SK-N-MC (cell line): ENCODE results near the gene SP1.

Experiments
- EZH2 ChIP-seq: fragments of 200-600 bp; sonication (generic); IDR thresholded peaks from one replicate; pipeline ENCODE4 v1.6.1; 2017; ENCODE audit warnings: antibody characterized with exemption
- FOXP2 ChIP-seq: optimal IDR thresholded peaks from 2 replicates; pipeline ENCODE3; 2011; ENCODE audit warnings: mild to moderate bottlenecking, moderate library complexity; ENCODE audit not compliant: insufficient read depth; ENCODE audit errors: extremely low read length, control extremely low read depth
- POLR2AphosphoS5 ChIP-seq: IDR thresholded peaks from 2 replicates; pipeline ENCODE4 v1.6.1; 2012; ENCODE audit warnings: mild to moderate bottlenecking, low read depth, low read length, borderline replicate concordance

- no peak for TF ChIP-seq EZH2
- no peak for TF ChIP-seq POLR2AphosphoS5
- TF ChIP-seq FOXP2 = no peak
Measured at GRCh38 chr12:53389702-53390101, 9.7 kb downstream of the SP1 start.
